Vagina (tissue), 2 donors: ENCODE results near the gene GGNBP2.

ENCODE experiments used
- POLR2A ChIP-seq, 2 donors: fragments of 450-650 bp; IDR thresholded peaks; one replicate each; pipeline ENCODE4 v1.6.1; 2017; ENCODE audit warnings: antibody characterized with exemption in 2 of 2, mild to moderate bottlenecking in 2 of 2, moderate library complexity in 2 of 2
- POLR2AphosphoS5 ChIP-seq, 2 donors: sonication (generic); formaldehyde crosslinking; IDR thresholded peaks; one replicate each; pipeline ENCODE4 v1.9.0; 2017; ENCODE audit warnings: antibody characterized with exemption in 2 of 2, mild to moderate bottlenecking in 2 of 2, low read depth in 1 of 2; ENCODE audit not compliant: insufficient read depth in 1 of 2
- TF ChIP-seq, protein P1 (sequence below), 3 experiments: fragments of 450-650 bp in 2 of 3; fragments of 200-600 bp in 1 of 3; sonication (generic) in 1 of 3; IDR thresholded peaks; one replicate each; pipeline ENCODE4 v1.5.1; 2017 to 2019; ENCODE audit warnings: antibody characterized with exemption in 3 of 3, mild to moderate bottlenecking in 2 of 3, moderate library complexity in 2 of 3

- TF ChIP-seq, protein P1, sequence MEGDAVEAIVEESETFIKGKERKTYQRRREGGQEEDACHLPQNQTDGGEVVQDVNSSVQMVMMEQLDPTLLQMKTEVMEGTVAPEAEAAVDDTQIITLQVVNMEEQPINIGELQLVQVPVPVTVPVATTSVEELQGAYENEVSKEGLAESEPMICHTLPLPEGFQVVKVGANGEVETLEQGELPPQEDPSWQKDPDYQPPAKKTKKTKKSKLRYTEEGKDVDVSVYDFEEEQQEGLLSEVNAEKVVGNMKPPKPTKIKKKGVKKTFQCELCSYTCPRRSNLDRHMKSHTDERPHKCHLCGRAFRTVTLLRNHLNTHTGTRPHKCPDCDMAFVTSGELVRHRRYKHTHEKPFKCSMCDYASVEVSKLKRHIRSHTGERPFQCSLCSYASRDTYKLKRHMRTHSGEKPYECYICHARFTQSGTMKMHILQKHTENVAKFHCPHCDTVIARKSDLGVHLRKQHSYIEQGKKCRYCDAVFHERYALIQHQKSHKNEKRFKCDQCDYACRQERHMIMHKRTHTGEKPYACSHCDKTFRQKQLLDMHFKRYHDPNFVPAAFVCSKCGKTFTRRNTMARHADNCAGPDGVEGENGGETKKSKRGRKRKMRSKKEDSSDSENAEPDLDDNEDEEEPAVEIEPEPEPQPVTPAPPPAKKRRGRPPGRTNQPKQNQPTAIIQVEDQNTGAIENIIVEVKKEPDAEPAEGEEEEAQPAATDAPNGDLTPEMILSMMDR (IDR thresholded peaks at IDR 0.05): no peak
- TF ChIP-seq POLR2A (IDR thresholded peaks at IDR 0.05) (no peak), POLR2AphosphoS5 (IDR thresholded peaks at IDR 0.05; ENCODE audit: insufficient read depth in 1 of 2, low read depth in 1 of 2) (no peak)
These were observed 6.0 kb downstream of the GGNBP2 start for GRCh38 chr17:36550491-36551417.
